AG08395 (cell line): ENCODE results near the gene ZMYND11.

Experiments
- DNase-seq: peaks from one replicate; pipeline ENCODE4 v3.0.0; 2012; ENCODE audit warnings: mixed read lengths, low spot score

ZMYND11 gene

DNA sequence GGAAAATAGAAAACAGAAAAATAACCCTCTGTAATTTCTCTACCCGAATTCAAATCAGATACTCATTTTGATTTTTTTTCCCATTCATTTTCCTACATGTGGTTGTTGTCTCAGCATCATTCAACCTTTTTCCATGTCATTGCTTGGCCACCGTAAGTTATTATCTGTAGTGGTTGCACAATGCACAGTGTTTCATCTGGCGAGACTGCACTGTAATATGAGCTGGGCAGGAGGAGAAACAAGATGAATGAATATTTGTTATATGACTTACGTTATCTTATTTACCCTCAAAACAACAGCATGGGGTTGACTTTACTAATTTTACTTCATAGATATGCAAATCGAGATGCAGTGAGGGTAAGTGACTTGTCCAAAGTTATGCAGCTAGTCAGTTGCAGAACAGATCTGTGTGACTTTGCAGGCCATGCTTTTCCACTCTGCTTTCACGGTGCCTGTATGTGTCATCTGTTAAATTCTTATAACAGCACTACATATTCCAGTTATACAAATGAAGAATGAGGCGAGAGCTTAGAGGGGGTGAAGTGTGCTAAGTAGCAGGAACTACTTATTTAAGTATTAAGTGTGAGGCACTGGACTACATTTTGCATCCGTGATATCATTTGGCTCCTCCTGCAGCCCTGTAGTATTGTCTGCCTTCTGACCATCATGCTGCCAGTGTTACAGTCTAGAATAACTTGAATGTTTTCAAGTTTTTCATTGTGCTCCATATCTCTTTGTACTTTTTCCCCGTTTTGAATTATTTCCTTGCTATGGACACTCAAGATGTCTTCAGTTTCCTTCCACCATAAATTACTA is 56.7 kb downstream of the ZMYND11 start:
- peak; percentile 70 for DNase-seq

DNA sequence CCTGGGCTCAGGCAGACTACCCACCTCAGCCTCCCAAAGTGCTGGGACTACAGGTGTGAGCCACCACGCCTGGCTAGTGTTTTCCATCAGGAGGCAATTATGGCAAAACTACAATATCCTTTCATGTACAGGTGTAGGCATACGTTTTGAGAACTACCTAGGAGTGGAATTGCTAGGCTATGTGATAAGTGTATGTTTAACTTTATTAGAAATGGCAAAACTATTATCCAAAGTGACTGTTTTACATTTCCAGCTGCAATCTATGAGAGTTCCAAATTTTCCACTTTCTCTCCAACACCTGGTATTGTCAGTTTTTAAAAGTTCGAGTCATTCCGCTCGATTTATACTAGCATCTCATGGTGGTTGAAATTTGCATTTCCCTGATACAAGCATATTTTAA is 59.0 kb downstream of the ZMYND11 start:
- no peak for DNase-seq

DNA sequence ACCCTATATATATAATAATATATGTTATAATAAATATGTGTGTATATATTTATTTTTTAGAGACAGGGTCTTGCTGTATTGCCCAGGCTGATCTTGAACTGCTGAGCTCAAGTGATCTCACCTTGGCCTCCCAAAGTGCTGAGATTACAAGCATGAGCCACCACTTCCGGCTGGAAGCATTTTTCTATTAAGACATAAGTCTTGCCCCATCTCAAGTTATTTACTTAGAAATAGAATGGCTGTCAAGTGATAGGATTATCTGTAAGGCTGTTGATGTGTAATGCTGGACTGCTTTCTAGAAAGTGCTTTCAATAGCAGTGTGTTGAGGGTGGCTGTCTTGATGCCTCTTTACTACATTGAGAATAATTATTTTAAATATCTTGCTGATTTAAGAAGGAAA is 65.2 kb downstream of the ZMYND11 start:
- no peak for DNase-seq

DNA sequence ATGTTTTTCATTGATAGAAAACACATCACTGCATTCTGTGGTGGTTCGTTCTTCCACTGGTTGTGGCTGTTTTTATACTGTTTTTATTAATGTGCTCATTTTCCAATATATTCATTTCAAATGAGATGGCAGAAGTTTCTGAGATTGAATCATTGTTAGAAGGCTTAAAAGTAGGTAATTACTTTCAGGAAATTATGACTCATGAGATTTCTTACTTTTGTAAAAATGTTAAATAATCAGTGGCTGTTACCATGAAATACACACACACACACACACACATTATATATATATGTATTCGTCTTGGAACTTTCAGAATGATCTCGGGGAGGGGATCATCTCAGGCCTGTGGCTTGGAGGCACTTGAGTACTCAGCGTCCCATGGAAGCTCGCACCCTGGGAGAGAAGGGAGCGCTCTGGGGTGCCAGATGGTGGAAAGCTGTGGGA is 66.1 kb downstream of the ZMYND11 start:
- DNase-seq, result peak; percentile 28

DNA sequence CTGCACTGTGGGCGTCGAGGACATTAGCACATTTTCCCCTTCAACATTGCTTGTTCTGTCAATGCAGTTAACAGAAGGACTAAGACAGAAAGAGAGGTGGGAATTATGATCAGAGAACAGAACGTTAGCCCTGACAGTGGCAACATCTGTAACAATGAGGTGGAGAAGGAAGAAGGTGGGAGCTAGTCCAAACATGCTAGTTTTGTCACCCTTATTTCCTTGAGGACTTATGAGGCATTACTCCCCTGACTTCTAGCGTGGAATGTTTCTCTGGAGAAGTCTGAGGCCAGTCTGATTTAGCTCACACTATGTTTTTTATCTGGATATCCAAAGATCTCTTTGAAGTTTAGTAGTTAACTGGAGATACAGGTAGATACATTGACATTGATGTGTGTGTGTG is 73.4 kb downstream of the ZMYND11 start:
- no peak for DNase-seq

DNA sequence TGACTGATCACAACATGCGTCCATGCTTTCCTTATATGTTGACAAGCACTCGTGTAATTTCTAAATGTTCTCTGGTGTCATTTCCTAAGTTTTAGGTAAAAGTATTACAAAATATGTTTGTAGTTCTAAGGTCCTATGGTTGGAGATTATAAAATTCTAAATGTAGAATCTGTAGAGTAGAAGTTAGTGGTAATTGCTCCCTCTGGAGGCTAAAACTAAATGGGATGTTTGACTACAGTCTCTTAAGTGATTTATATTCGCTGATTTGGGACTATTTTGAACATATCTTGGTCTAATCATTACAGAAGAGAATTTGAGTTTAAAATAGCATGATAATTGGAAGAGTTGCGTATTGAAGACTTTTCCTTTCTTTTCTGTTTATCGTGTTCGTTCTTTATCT is 74.1 kb downstream of the ZMYND11 start:
- DNase-seq, result no peak

DNA sequence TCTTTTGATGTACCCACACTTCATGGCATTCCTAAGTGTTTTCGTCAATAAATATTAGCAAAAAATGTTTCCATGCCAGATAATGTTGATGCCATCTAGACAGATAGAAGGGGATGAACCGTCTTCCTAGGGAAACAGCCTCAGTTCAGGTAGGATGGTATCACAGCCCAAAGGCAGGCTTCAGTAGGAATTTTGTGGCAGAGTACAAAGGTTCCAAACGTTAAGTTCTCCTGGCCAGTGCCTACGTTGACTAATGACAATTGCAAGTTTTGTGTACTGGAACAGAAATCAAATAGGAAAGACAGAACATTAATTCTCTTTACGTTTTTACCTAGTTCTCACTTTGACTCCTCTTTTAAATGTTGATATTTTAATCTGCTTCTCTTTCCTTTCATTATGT is 75.0 kb downstream of the ZMYND11 start:
- no peak for DNase-seq

DNA sequence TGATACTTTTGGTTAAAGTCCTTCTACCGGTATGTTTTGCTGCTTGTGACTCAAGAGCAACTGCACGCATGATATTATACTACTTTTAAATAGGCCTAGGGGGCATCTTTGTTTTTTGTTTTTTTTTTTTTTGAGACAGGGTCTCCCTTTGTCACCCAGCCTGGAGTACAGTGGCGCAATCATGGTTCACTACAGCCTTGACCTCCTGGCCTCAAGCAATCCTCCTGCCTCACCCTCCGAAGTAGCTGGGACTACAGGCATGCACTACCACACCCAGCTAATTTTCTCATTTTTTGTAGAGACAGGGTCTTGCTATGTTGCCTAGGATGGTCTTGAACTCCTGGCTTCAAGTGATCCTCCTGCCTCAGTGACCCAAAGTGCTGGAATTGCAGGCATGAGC is 80.2 kb downstream of the ZMYND11 start:
- DNase-seq, result no peak

DNA sequence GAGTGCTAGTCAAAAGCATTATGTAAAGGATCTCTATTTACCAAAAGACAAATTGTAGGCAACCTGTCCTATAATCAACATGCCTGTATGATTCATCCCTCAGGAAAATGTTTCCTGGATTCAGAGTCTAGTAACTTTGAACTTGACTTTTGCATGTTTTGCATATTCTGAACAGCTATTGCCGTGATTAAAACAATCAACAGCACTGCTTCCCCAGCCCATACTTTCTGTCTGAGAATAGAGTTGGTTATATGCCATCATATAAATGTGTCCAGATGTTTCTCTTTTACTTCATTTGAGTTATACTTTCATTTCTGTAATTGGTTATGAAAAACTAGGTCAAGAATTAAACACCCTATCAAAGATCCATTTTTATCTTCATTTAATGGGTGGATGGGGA is 83.5 kb downstream of the ZMYND11 start:
- DNase-seq, result peak; percentile 35

DNA sequence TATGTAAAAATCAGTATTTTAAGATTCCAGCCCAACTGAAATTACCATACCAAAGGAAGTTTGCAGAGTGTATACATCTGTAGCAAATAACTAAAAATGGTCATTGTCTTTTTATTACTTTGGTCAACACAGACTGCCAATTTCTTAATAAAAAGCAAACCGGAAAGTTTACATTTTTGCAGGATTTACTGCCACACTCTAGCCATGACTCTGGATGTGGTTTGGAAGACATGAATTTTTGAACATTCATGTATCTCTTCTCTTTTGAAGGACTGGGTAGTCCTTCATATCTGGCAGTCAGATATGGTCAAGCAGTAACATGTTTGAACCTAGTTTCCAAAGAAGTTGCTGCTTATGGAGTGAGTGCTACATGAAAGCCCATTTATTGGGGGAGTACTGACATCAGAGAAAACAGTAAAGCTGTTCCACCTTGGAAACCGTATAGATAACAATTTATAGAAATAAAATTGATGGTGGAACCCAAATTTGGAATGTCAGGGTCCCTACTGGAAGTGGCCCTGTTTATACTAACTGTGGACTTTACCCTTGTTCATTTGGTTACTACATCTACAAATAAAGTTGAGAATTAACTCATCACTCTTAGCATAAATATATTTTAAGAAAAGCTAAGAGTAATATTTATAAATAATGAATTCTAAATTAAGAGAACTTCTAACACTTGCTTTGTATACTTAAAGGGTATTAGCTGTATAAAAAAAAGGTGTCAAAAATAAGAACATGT is 84.6 kb downstream of the ZMYND11 start:
- DNase-seq, result no peak

DNA sequence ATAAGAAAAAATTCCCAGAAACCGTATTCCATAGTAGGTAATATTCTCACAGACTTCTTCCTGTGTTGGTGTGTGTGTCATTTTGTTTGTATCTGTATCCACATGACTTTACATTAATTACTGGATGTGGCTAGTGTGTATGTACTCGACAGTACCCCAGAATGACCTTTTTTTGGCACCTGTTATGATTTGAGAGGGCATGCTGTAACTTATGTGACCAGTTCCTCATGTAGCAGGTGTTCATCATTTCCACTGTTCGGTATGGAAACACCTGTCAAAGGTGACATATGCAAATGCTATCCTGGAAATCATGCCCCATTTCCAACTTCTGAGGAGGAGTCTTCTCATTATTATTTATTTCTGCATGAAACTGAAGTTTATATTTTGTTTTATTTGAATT is 89.3 kb downstream of the ZMYND11 start:
- no peak for DNase-seq

DNA sequence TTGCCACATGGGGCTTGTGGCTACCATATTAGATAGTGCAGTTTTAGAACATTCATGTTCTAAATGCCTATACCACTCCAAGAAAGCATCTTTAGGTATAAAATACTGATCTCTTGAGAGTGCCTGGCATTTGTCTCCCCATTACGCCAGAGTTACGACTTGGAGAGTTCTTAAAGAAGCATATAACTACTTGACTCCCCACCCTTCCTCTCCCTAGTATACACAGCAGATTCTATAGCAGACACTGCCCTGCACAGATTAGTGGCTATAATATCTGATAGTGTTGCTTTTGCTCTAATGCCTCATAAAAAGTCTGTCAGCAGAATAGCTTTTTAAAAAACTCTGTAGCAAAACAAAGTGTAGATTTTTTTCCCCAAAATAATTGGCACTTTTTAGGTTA is 90.8 kb downstream of the ZMYND11 start:
- DNase-seq, result no peak

DNA sequence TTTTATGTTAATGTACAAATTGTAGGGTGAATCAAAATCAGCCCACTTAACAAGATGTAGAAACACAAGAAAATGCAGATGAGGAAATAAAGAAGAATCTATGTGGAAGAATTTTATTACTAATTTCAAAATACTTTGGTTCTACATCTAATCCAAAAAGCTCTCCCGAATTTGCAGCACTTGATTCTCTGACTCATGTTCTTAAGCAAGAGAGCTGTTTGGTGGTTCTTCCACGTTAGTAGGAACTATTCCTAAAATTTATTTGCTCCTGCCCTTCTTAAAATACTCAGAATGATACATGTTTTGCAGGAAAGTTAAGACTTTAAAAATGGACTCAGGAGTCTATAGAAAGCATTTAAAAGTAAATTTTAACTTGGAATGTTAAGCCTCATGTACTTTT is 91.8 kb downstream of the ZMYND11 start:
- peak; percentile 68 for DNase-seq

DNA sequence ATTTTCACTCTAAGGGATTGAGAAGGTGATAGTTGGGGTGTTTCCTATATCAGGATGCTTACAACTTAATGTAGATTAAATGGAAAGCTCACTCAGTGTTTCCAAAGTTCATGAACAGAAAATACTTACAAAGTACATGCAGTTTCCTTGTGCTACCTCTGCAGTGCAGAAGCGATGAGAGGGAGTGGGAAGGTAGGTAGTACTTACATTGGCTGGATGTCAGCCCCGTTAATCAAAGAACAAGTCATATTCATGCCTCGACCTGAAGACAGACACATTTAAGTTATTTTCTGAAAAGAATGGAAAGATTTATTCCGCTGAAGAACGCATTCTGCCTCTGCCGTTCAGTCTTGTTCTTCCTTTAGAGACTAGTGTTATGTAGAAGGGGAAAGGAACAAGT is 93.1 kb downstream of the ZMYND11 start:
- no peak for DNase-seq

DNA sequence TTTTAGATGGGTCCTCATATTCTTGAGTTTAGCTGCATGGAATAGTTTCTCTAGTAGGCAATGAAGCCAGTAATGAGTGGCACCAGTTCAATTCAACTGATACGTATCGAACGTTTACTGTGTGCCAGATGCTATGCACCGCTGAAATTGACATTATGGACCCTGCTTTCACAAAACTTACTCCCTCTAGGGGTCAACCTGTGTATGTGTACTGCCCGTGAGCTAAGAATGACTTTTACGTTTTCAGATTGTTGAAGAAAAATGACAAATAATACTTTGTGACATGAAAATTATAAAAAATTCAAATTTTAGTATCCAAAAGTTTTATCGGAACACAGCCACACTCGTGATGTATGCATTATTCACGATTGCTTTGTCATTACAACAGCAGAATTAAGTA is 95.5 kb downstream of the ZMYND11 start:
- no peak for DNase-seq

DNA sequence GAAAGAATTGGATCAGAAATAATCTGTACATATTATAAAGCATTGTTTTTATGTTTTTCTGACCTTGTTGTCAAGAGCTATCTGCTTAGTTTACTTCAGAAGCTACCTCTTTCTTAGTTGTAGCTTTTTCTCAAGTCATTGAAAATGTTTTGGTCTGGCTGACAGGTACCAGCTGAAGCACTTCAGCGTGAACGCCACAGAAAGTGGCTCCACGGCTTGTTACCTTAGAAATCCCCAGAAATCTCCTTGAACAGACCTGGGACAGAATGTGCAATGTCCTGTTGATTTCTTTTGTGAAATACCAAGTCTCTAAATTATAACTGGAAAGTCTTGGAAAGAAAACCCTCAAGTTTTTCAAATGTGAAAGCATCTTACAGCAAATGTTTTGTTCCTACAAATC is 96.8 kb downstream of the ZMYND11 start:
- no peak for DNase-seq

DNA sequence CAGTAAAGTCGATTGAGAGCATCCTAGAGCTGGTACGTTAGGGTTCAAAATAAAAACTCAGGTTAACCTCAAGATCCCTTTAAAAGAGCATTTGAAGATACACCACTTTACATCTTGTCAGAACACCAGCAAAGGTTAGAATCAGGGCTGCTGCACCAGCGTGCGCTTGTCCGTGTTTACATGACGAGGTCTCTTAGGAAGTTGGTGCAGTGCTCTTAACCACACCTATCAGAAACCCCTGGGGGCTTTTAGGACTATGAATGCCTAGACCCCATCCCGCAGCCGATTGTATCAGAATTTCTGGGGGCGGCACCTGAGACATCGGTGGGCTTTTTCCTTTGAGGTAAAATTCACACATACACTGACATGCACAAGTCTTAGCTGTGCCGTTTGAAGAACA is 97.6 kb downstream of the ZMYND11 start:
- no peak for DNase-seq

DNA sequence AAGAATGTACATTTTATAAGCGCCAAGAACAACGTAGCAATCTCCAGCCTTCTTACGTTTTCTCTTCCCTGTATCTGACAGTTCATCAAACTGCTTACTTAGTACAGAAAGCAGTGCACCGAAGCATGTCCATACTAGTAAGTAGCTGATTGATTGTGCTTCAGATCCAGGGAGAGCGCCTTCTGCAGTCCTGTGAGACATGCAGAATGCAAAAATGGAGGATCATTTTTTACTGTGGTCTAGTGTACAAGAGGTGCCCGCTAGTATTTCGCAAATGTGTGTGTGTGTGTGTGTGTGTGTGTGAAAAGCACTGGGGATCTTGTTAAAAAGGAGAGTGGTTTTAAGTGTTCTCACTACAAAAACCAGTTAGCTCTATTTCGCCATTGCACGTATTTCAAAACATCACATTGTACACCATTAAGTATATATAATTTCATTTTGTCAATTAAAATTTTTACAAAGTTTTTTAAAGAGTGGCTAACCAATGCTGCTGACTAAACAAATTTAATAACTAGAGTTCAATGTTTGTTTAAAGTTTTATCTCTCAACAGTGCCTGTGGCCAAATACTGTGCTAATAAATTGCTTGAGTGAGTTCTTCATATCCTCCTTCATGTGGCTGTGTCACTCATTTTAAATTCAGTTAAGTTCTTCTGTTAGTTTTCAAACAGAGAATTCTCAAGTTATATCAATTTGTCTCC is 99.6 kb downstream of the ZMYND11 start:
- no peak for DNase-seq

DNA sequence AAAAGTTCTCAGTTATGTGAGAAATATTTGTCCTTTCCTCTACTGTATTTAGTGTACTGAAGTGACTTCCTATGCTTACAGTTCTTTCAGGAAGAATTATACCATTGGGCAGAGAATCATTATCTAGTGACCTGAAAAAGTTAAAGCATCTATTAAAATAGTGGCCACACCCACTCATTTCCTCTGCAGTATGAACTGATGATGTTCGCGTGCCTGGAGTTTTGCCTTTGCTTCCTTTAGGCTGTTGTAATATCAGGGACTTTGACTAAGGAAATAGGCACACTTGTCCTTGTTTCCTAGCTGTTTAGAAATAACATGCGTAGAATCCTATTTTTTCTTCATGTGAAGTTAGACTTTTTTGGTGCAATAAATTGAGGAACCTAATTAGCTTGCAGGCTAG is 100.7 kb downstream of the ZMYND11 start:
- DNase-seq, result peak; percentile 13

DNA sequence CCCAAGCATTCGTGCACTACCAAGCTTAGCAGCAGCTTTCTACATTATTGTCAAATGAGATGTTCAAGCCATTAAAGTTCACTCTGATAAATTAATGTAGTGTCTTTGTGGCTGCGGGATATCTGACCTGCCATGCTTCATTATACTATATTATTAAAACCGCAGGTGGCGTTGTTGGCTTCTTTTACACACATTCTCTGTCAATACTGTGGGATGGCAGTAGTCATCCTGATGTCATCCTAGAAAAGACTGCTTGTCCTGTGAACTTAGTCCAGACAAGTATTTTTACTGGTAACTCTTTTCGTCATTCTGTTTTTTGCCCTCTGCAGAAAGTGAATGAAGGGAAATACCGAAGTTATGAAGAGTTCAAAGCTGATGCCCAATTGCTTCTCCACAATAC is 103.9 kb downstream of the ZMYND11 start:
- DNase-seq, result no peak

DNA sequence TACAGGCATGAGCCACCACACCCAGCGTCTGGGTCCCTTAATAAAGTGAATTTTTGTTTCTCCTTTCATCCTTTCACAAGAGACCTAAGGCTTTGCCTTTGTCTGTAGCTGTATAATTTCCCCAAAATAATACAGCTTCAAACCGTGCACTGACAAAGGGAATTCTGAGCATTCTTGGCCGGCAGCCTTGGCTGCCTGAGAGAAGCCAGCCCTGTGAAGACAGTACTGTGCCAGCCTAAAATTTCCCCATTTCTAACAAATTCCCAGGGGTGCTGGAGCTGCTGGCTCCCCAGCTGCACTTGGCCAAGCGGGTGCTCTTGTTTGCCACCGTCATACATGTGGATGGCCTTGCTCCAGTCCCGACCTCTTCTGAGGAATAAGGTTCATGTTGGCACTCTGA is 106.2 kb downstream of the ZMYND11 start:
- DNase-seq, result peak; percentile 22

DNA sequence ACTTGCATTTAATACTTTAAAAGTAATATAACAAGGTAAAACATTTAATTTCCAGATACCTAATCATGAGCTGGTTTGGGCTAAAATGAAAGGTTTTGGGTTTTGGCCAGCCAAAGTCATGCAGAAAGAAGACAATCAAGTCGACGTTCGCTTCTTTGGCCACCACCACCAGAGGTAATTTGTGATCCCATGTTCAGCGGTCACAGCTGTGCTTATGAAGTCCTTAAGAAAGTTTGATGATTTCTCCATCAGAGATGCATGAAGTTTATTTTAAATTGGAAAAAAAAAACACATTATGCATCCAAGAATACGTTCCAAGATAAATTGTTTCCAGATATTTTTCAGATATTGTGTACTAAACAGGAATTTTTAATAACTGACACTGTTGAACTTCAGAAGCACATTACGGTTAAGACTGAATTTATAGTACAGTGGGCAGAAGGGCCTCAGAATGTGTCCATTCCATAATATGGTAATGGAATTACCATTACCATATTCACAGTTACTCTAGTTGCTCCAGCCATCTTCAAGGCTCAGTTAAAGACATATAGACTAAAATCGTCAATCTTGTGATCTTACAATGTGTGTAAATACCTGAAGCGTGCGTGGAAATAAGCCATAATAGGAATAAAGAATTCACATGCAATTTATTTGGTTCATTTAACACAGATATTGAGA is 106.8 kb downstream of the ZMYND11 start:
- DNase-seq, result no peak
